Vagina (tissue), 2 donors: ENCODE measurements around the gene FAM53B.

ENCODE experiments used
- CTCF ChIP-seq, 3 experiments: fragments of 450-650 bp in 2 of 3; fragments of 200-600 bp in 1 of 3; sonication (generic) in 1 of 3; IDR thresholded peaks; one replicate each; pipeline ENCODE4 v1.5.1; 2017 to 2019; ENCODE audit warnings: antibody characterized with exemption in 3 of 3, mild to moderate bottlenecking in 2 of 3, moderate library complexity in 2 of 3
- POLR2AphosphoS5 ChIP-seq, 2 donors: sonication (generic); formaldehyde crosslinking; IDR thresholded peaks; one replicate each; pipeline ENCODE4 v1.9.0; 2017; ENCODE audit warnings: antibody characterized with exemption in 2 of 2, mild to moderate bottlenecking in 2 of 2, low read depth in 1 of 2; ENCODE audit not compliant: insufficient read depth in 1 of 2

- TF ChIP-seq CTCF (IDR thresholded peaks at IDR 0.05) (no peak), POLR2AphosphoS5 (IDR thresholded peaks at IDR 0.05; ENCODE audit: insufficient read depth in 1 of 2, low read depth in 1 of 2) (no peak)
These were observed 45.4 kb downstream of the FAM53B start for GRCh38 chr10:124698545-124699469.
